Measurements from ENCODE around the gene IQCB1.

DNA sequence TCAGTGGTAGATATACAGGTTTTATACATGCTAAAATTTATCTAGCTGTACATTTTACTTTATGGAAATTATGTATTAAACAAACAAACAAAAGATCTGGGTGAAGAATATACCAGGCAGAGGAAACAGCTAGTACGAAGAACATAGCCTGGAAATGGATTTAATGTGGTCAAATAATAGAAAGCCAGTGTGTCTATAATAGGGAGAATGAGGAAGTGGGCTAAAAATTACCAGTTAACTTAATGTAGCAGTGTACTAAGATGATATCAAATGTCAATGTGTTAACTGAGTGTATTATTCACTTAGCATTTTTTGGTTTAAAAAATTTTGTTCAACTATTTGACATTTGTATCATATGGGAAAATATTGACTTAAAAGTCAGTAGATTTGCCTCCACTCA, 36.6 kb upstream of the IQCB1 start:
- TF ChIP-seq, protein P1, sequence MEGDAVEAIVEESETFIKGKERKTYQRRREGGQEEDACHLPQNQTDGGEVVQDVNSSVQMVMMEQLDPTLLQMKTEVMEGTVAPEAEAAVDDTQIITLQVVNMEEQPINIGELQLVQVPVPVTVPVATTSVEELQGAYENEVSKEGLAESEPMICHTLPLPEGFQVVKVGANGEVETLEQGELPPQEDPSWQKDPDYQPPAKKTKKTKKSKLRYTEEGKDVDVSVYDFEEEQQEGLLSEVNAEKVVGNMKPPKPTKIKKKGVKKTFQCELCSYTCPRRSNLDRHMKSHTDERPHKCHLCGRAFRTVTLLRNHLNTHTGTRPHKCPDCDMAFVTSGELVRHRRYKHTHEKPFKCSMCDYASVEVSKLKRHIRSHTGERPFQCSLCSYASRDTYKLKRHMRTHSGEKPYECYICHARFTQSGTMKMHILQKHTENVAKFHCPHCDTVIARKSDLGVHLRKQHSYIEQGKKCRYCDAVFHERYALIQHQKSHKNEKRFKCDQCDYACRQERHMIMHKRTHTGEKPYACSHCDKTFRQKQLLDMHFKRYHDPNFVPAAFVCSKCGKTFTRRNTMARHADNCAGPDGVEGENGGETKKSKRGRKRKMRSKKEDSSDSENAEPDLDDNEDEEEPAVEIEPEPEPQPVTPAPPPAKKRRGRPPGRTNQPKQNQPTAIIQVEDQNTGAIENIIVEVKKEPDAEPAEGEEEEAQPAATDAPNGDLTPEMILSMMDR (IDR thresholded peaks at IDR 0.05; ENCODE audit: insufficient read depth, low read length, poor library complexity, severe bottlenecking), result no peak
- no peak for TF ChIP-seq EZH2phosphoT487 (conservative IDR thresholded peaks at IDR 0.05; ENCODE audit: low read length)
